Right renal pelvis (tissue), 4 donors: ENCODE measurements around the gene MYCBPAP. TPM values are rescaled to one million over a fixed set of nuclear protein-coding genes. Genes with fewer than 3 reads are reported as not detected.

Experiments
- DNase-seq, 4 donors: peaks; one replicate each; pipeline ENCODE4 v3.0.0-alpha.2; 2013; ENCODE audit warnings: low read depth in 4 of 4, low spot score in 3 of 4, missing footprints in 1 of 4
- polyA plus RNA-seq, 4 donors: library from polyadenylated mRNA; unstranded; fragments of 120-200 nt; gene quantifications; one replicate each; pipeline ENCODE4 v1.2.1, GENCODE V29; 2013; ENCODE audit not compliant: insufficient read length in 4 of 4

MYCBPAP gene
- polyA plus RNA-seq, 4 donors = 1.9 to 3.0 (median 2.2) TPM

DNA sequence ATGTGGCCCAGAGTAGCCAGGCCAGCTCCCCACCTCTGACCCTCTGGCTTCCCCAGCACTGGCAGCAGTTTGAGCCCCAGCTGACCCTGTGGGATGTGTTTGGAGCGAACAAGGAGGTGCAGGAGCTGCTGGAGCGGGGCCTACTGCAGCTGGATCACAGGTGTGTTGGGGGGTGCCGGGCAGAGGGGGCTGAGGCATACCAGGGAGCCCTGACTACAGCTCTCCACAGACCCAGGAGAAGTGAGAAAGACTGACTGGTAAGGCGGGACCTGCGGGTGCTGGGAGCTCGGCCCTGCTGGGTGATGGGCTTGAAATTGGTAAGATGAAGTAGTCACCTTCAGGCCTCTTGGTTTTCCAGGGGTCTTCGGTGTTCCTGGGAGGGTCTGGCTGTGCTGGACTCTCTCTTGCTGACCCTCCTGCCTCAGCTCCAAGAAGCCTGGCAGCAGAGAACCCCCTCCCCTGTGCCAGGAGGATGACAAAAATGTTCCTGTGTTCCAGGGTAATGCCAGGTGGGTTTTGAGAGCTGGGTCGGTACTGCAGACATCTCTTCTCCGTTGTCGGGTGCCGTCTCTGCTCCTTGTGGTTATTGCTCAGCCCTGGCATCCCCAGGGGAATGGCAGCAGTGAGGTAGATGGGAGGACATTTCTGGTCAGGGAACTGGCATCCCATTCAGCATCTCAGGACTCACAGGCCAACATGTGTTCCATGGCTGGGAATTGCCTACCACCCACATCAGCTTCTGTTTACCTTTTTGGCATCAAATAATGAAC, 23.7 kb upstream of the MYCBPAP start:
- DNase-seq = no peak

DNA sequence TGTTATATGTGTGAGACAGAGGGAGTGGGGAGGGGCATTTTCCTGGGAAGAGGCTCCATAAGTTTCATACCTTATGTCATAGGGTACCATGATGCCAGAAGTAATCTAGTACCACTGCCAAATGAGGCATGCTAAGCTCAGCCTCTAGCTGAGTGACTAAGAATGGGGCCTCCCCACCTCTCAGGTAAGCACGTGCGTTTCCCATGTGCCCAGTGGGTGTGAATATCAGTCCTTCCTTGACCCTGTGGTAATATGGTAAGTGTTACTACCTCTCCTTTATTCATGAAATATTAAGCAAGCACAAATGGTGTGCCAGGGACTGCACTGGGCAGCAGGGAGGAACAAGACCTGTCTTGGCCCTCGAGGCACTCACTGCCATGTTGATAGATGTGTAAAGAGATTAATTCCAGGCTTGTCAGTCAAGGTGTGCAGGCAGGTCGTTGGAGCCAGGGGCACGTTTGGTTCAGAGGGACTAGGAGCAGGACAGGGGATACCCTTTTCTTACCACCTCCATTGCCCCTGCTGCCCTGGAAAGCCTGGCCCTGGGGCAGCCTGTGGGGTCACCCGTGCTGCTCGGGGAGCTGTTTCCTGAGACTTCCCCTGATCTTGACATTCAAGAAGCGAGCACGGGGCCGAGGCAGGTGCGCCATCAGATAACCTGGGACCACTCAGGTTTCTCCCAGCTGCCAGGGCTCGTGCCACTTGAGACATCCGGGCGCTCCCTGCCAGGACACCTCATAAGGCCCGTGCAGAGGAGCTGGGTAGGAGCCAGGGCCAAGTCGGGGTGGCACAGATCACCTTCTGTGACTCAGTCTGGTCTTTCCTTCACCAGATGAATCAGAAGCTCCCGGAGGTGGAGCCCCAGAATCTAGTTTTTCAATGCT, 20.8 kb upstream of the MYCBPAP start:
- no peak for DNase-seq

DNA sequence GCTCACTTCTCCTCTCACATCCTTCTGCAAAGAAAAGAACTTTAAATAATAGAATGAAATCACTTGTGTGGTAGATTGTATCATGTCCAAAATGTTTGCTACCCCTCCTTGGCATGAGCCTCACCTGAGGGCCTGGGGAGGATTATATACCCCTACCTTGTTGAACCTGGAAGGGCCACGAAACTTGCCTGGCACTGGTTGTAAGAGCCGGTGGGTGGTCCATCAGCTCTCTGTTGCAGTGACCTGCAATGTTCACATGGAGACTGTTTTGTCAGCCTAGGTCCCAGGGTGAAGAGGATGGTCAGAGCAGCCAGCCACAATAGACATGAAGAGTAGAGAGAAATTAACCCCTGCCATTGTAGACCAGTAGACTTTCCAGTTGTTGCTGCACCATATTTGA, 19.4 kb upstream of the MYCBPAP start:
- DNase-seq = no peak

DNA sequence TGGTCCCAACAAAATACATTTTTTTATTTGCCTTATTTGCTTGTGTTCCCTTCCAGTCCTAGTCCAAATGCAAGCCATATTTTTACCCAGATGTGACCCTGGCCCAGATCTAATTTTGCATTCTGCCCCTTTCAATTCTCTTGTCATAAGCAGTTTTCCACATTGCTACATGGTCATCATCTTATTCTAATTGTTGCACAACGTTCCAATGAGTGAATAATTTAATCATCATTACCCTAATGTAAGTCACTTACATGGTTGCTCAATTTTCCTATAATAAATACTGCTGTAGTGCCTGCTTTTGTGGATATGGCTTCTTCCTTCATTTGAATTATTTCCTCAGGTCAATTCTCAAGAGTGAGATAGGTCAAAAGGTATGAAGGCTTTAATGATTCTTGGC, 16.7 kb upstream of the MYCBPAP start:
- no peak for DNase-seq

DNA sequence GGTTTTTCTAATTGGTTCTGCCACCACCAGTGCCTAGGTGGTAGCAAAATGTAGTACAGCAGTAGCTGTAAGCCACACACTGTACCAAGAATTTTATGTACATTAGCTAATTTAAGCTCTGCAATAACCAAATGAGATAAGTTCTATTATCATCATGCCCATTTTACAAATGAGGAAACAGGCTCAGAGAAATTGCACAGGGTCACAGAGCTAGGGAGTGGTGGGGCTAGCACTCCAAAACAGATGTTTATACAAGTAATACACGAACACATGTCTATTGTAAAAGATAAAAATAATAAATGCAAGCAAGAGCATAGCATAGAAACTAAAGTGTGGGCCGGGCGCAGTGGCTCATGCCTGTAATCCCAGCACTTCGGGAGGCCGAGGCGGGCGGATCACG, 16.0 kb upstream of the MYCBPAP start:
- DNase-seq = no peak

DNA sequence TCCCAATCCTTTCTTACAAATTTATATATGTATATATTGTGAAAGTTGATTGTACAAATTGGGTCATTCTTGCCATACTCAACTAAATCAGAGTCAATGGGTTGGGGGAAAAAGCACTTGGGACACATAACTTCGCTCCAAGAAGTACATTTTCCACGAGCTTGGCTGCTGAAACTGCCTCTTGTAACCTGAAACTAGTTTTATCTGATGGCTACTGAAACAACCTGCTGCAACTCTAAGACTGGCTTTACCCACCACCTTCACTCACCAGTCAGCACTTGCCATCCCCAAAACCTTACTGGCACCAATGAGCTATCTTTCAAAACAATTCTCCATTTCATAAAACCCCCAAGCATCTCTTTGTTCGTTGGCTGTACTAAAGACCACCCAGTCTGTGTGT, 14.5 kb upstream of the MYCBPAP start:
- no peak for DNase-seq

DNA sequence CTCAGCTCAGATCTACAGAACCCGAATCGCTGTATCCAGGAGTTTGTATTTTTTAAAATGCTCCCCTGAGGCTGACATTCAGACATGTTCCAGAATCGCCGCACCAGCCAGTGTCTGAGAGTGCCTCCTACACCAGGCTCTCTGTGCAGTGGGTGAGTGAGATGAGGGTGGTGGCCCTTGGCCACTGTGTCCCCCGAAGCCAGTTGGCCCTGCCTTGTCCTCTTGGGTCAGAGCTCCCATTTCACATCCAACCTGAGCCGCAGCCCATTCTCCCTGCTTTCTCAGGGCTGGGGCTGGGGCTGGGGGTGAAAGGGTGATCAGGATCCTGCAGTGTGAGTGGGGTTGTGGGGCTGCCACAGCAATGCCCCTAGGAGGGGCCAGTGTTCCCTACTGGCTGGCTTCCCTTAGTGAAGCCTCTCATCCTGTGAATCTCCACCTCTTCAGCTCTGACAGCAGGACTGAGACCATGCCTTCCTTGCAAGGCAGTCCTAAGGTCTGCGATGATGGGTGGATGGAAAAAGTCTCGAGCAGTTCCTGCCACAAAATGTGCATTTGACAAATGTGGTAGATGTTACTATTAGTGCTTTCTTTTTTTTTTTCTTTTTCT, 12.9 kb upstream of the MYCBPAP start:
- no peak for DNase-seq

DNA sequence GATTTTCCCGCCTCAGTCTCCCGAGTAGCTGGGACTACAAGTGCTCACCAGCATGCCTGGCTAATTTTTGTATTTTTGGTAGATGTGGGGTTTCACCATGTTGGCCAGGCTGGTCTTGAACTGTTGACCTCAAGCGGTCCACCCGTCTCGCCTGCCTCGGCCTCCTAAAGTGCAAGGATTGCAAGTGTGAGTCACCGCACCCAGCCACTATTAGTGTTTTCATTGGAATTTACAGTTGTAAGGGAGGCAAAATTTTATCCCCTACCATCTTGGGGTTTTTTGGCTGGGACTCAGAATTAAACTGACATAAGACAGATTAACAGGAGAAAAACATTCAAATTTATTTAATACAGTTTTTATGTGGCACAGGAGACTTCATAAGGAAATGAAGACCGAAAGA, 12.3 kb upstream of the MYCBPAP start:
- no peak for DNase-seq

DNA sequence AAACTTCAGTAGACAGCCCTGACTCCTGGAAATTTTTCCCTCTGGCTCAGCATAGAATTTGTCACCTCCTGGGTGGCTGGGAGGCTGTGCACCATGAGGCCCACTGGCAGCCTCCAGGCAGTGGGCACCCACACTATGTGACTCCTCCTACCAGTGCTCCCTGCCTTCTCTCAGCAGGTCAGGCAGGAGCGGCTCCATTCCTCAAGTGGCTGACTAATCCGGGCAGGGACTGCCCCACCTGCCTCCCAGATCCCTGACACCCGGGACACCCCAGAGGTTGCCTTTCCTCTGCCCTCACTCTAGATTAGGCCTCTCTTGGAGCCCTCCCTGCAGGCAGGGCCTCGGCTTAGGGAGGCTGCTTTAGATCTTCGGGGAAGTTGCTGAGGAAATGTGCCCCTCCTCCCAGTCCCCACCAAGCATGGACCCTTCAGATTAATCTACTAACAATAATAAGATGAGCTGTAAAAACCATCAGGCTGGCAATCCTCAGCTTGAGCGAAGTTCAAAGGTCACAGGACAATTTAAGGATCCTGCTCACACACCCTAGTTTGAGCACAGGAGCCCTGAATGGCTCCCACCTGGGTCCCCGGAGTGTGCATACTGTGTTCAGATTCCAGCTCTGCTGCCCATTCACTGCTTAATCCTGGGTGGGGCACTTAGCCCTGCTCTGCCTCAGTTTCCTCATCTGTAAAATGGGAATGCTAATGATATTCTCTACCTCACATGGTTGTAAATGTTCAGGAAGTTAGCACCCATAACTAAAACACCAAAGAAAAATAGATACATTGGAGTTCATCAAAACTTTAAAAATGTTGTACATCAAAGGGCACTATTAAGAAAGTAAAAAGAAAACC, 10.0 kb upstream of the MYCBPAP start:
- DNase-seq = no peak

DNA sequence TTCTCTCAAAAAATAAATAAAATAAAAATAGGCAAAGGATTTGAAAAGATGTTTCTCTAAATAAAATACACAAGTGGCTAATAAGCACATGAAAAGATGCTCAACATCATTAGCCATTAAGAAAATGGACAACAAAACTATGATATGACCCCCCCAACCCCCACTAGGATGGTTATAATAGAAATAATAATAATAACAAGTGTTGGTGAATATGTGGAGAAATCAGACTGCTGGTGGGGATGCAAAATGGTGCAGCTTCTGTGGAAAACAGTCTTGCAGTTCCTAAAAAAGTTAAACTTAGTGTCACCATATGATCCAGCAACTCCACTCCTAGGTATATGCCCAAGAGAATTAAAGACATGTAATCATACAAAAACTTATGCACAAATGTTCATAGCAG, 9.0 kb upstream of the MYCBPAP start:
- DNase-seq = no peak

DNA sequence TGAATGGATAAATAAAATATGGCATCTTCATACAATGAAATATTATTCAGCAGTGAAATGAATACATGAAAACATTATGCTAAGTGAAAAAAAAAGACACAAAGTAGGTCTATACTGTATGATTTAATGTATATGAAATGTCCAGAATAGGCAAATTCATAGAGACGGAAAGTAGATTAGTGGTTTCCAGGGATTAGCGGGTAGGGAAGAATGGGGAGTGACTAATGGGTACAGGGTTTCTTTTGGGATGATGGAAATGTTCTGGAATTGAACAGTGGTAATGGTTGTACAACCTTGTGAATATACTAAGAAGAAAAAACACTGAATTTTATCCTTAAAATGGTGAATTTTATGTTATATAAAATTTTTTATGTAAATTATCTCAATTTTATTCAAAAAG, 8.5 kb upstream of the MYCBPAP start:
- no peak for DNase-seq

DNA sequence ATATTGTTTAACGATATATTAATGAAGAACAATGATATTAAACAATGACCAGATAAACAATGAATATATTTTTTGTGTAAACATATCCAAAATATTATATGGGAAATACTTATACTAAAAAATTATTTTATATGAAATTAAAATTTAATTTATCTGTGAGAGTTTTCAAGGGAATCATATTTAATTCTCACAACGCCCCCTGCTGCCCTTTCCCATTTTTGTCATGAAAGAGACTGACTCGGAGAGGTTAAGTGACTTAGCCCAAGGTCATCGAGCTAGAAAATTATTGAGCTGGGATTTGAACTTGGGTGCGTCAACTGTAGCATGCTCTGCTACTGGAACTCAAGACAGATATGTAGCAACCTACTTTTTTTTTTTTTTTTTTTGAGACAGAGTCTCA, 7.2 kb upstream of the MYCBPAP start:
- DNase-seq = no peak

DNA sequence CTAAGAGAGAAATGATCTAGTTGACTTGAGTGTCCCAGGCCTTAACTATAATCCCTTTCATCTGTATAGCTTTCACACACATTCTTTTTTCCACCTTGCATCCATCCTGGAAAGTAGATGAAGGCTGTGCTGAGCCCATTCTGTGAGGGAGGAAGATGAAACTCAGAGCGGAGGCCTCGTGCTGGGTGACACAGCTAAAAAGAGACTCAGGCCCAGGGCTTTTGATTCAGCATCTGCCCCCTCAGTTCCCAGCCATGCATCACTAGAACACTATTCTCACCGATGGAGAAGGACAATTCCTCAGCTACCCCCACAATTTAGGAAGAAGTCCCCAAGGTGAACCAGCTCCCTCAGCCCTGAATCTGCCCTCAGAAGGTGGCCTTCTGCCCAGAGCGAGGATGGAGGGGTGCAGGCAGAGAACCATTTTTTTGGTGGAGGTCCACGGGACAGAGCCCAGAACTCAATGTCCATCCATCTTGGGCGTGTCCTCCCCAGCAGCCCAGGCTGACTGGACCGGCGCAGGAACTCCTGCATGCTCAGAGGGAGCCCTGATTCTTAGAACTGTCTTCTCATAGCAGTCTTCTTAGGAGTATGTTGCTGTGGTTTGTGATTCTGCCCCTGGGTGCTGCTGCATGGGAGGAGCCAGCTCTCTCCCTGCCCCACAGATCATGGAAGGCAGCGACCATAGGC, 5.8 kb upstream of the MYCBPAP start:
- no peak for DNase-seq

DNA sequence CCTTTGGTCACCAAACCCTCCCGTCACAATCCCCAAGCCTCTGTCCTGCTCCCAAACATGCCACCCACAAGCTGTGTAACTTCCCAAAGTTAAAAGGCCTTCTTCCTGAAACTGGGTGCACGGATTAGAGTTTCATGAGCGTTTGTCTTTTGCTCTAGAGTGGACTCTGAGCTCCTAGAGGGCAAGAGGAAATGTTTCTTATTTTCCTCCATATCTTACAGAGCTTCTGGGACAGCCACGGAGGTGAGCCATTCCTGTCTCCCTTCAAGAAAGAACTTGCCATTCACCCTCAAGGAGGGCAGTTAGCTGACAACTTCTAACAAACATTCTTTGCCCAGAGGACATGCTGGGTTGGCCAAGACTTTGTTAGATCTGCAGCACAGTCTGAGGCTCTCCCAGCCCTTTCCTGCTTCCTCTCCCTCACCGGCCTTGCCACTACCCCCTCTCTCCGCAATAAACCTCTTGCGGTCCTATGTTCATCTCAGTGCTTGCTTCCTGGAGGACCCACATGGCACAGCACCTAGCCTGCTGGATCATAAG, 2.6 kb upstream of the MYCBPAP start:
- DNase-seq = no peak

DNA sequence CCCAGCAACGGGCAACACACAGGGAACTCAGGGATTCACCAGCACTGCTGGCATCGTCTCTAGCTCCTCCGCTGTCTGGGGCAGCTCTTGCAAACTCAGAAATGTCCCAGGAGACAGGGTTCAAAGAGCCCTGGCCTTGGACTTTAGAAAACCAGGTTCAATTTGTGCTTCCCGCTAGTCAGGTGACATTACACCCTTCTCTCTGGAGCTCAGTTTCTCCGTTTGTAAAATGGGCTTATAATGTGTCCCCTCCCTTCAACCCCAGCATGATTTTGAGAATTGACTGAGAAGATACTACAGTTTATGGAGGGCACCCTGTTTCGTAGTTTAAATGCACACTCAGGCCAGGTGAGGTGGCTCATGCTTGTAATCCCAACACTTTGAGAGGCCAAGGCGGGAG, 1.9 kb upstream of the MYCBPAP start:
- no peak for DNase-seq

DNA sequence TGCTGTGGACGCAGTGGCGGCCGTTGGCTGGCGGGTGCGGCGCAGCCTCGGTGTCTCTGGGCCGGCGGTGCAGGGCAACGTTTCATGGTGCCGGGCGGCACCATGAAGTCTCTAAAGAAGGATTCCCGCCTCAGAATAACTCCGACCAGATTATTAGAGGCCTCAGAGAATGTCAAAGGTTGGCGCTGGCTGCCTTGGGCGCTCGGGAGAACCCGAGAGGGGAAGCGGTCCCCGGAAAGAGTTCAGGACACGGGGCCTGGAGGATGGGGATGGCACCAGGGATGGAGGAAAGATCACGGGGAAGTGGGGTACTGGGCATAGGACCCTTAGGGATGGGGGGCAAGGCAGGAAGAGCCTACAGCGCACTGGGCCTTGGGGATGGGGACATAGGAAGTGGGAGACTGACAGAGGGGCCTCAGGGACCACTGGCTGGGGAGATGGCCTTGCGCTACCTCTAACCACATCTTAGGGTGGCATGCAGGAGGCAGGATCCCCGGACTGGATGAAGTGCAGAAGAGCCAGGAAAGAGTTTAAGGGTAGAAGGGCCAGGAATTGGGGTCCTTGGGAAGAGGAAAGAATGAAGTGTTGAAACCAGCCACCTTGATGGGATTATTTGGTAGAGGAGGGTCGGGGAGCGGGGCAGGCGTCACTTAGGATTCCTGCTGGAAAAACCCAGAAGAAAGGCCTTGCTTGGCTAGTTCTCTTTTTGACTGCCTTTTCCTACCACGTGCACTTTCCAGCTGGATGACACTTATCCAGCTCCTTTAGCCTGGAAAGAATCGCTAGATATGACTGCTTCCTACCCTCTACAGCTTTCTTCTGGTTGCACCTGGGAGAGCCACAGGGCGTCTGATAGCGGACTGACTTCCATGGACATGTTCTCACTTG, 578 bp downstream of the MYCBPAP start:
- DNase-seq = no peak

DNA sequence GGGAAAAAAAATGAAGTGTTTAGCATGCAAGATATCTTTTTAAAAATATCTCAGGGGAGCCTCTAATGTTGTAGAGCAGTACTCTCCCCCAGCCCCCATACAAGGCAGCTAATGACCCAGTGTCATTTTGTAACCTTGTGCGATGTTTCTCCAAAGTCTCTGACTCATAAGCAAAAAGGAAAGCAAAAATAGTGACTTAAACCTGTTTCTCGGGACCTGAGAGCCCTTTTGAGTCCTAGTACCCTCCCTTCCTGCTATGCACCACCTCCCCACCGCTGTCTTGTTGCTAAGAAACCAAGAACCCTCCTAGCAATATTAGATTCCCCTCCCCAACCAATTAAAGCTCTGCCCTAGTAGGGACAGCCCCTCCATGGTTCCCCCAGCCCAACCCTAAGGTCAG, 2.8 kb downstream of the MYCBPAP start:
- no peak for DNase-seq

DNA sequence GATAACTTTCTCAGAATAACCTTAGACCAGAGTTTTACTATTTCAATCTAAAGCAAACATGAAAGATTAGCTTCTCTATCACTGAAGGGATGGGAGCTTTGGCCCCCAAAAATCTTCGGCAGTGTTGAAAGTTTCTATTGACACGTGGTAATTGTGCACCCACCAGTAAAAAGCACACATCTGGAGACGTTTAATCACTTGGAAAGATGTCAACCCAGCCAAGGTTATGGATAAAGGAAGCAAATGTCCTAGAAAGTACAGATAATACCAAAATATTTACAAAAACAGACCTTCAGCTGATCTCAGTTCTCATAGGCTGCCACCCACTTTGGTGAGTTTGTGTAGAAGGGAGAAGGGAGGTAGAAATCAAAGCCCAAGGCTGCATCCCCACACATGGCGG, 5.3 kb downstream of the MYCBPAP start:
- no peak for DNase-seq

DNA sequence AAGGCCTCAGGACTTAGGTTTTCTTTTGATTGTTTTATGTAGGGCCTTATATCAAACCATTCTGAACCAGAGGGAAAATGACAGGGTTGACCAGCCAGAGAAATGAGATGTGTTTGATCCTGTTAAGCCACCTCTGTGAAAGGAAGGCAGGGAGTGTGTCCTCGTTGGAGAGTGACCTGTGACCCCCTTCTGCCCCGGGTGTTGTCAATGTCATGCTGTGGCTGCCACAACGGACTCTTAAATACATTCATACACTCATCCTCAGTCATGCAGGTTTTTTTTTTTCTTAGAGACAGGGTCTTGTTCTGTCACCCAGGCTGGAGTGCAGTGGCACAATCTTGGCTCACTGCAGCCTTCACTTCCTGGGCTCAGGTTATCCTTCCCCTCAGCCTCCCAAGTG, 6.1 kb downstream of the MYCBPAP start:
- no peak for DNase-seq
